ENCODE results near the gene QARS1.

The QARS1 gene

DNA sequence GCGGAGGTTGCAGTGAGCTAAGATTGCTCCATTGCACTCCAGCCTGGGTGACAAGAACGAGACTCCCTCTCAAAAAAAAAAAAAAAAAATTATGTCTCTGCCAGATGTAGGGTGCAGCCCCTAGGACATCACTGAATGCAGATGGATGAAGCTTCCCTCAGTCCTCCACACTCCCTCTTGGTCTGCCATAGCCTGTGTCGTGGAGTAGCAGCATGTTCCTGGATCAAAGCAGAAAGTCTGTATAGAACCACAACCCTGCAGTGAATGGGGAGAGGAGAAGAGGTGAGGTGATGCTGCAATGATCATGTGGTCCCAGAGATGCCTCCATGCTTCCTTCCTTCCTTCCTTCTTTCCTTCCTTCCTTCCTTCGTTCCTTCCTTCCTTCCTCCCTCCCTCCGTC lies 43.6 kb upstream of the QARS1 start:
- no peaks in the 10 kb centered on the region for H3K79me2 ChIP-seq (ENCODE audit: insufficient read depth, low read length)
- H3K4me3 ChIP-seq (ENCODE audit: low read length, poor library complexity, severe bottlenecking): no peak overlapping the region
- no peak overlapping the region for H3K4me2 ChIP-seq (ENCODE audit: low read depth, low read length, poor library complexity, severe bottlenecking)
- H3F3A ChIP-seq (ENCODE audit: low read depth): no peaks in the 10 kb centered on the region
- H3K4me1 ChIP-seq (ENCODE audit: insufficient read depth, low read length, poor library complexity, severe bottlenecking): no peaks in the 10 kb centered on the region
- H2AFZ ChIP-seq (ENCODE audit: low read length): no peak overlapping the region
- H3K9me3 ChIP-seq (ENCODE audit: insufficient read depth, low read depth, low read length): no peaks in the 10 kb centered on the region
- H3K27me3 ChIP-seq (ENCODE audit: insufficient read depth, low read length, poor library complexity, severe bottlenecking): peaks cover 5% of the 10 kb centered on the region
- no peaks in the 10 kb centered on the region for H4K20me1 ChIP-seq (ENCODE audit: insufficient read depth, low read length, poor library complexity, severe bottlenecking)
- H3K9me2 ChIP-seq (replicated peaks; ENCODE audit: low read depth, low read length): no peaks in the 10 kb centered on the region
- no peaks in the 10 kb centered on the region for H3K36me3 ChIP-seq (ENCODE audit: insufficient read depth, low read length)
- H3K9ac ChIP-seq (ENCODE audit: low read depth, low read length, poor library complexity, severe bottlenecking): no peak overlapping the region
- no peak for TF ChIP-seq EZH2phosphoT487 (IDR thresholded peaks at IDR 0.05; ENCODE audit: borderline replicate concordance)
- TF ChIP-seq, protein P1, sequence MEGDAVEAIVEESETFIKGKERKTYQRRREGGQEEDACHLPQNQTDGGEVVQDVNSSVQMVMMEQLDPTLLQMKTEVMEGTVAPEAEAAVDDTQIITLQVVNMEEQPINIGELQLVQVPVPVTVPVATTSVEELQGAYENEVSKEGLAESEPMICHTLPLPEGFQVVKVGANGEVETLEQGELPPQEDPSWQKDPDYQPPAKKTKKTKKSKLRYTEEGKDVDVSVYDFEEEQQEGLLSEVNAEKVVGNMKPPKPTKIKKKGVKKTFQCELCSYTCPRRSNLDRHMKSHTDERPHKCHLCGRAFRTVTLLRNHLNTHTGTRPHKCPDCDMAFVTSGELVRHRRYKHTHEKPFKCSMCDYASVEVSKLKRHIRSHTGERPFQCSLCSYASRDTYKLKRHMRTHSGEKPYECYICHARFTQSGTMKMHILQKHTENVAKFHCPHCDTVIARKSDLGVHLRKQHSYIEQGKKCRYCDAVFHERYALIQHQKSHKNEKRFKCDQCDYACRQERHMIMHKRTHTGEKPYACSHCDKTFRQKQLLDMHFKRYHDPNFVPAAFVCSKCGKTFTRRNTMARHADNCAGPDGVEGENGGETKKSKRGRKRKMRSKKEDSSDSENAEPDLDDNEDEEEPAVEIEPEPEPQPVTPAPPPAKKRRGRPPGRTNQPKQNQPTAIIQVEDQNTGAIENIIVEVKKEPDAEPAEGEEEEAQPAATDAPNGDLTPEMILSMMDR (conservative IDR thresholded peaks at IDR 0.05; ENCODE audit: low read length): no peak

DNA sequence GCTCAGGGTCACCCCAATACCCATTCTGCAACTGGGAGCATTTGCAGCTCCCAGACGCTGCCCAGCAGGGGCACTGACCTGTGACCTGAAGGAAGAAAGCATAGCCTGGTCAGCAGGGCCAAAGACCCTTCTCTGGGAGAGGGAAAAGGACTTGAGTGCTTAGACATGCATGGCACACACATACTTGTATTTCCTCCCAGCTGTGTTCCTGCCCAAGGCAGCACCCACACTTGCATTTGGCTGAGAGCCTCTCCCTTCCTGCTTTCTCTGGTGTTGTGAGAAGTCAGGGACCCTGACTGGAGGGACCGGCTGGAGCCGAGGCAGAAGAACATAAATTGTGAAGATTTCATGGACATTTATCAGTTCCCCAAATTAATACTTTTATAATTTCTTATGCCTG lies 35.5 kb upstream of the QARS1 start:
- H3K4me3 ChIP-seq (ENCODE audit: low read length, poor library complexity, severe bottlenecking): no peak overlapping the region
- no peaks in the 10 kb centered on the region for H4K20me1 ChIP-seq (ENCODE audit: insufficient read depth, low read length, poor library complexity, severe bottlenecking)
- no peaks in the 10 kb centered on the region for H3F3A ChIP-seq (ENCODE audit: low read depth)
- no peaks in the 10 kb centered on the region for H3K36me3 ChIP-seq (ENCODE audit: insufficient read depth, low read length)
- no peaks in the 10 kb centered on the region for H3K27me3 ChIP-seq (ENCODE audit: insufficient read depth, low read length, poor library complexity, severe bottlenecking)
- H3K9ac ChIP-seq (ENCODE audit: low read depth, low read length, poor library complexity, severe bottlenecking): no peak overlapping the region
- no peaks in the 10 kb centered on the region for H3K79me2 ChIP-seq (ENCODE audit: insufficient read depth, low read length)
- TF ChIP-seq, protein P1 (conservative IDR thresholded peaks at IDR 0.05; ENCODE audit: low read length): no peak
- no peak for TF ChIP-seq EZH2phosphoT487 (IDR thresholded peaks at IDR 0.05; ENCODE audit: borderline replicate concordance)
- H3K4me1 ChIP-seq (ENCODE audit: insufficient read depth, low read length, poor library complexity, severe bottlenecking): no peaks in the 10 kb centered on the region
- no peaks in the 10 kb centered on the region for H3K9me2 ChIP-seq (replicated peaks; ENCODE audit: low read depth, low read length)
- H3K9me3 ChIP-seq (ENCODE audit: insufficient read depth, low read depth, low read length): no peaks in the 10 kb centered on the region; the same call in 1 of the 2 replicates
- no peak overlapping the region for H3K4me2 ChIP-seq (ENCODE audit: low read depth, low read length, poor library complexity, severe bottlenecking)
- H2AFZ ChIP-seq (ENCODE audit: low read length): no peak overlapping the region

DNA sequence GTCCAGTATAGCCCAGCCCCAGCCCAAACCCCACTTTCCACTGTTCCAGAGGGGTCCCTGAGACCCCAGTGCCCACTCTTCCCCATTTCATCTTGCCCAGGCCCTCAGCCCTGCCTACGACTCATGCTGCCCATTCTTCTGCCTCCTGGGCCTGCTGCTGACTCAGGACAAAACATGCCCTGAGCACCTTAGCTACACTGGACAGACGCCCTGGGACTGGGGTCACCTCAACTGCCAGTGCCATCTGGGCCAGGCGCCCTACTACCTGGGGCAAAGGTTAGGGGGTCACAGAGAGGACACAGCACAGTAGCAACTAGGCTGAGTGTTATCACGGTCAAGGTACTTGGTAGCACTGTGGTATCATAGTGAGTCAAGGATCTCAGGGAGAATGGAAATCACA lies 30.9 kb upstream of the QARS1 start:
- no peaks in the 10 kb centered on the region for H3K9me2 ChIP-seq (replicated peaks; ENCODE audit: low read depth, low read length)
- H3K9me3 ChIP-seq (ENCODE audit: insufficient read depth, low read depth, low read length): no peaks in the 10 kb centered on the region
- H3K4me1 ChIP-seq (ENCODE audit: insufficient read depth, low read length, poor library complexity, severe bottlenecking): no peaks in the 10 kb centered on the region
- H3K9ac ChIP-seq (ENCODE audit: low read depth, low read length, poor library complexity, severe bottlenecking): no peak overlapping the region
- H4K20me1 ChIP-seq (ENCODE audit: insufficient read depth, low read length, poor library complexity, severe bottlenecking): no peaks in the 10 kb centered on the region
- H3K4me2 ChIP-seq (ENCODE audit: low read depth, low read length, poor library complexity, severe bottlenecking): no peak overlapping the region
- H3K27me3 ChIP-seq (ENCODE audit: insufficient read depth, low read length, poor library complexity, severe bottlenecking): no peaks in the 10 kb centered on the region
- no peak overlapping the region for H3K4me3 ChIP-seq (ENCODE audit: low read length, poor library complexity, severe bottlenecking)
- TF ChIP-seq, protein P1 (conservative IDR thresholded peaks at IDR 0.05; ENCODE audit: low read length): no peak
- TF ChIP-seq EZH2phosphoT487 (IDR thresholded peaks at IDR 0.05; ENCODE audit: borderline replicate concordance): no peak
- no peaks in the 10 kb centered on the region for H3K79me2 ChIP-seq (ENCODE audit: insufficient read depth, low read length)
- H2AFZ ChIP-seq (ENCODE audit: low read length): no peak overlapping the region
- no peaks in the 10 kb centered on the region for H3K36me3 ChIP-seq (ENCODE audit: insufficient read depth, low read length)
- no peaks in the 10 kb centered on the region for H3F3A ChIP-seq (ENCODE audit: low read depth)

All from Loucy (cell line).